Measurements from ENCODE around the gene ECI1. TPM values are rescaled to one million over a fixed set of nuclear protein-coding genes. Genes with fewer than 3 reads are reported as not detected.

Gene ECI1, protein sequence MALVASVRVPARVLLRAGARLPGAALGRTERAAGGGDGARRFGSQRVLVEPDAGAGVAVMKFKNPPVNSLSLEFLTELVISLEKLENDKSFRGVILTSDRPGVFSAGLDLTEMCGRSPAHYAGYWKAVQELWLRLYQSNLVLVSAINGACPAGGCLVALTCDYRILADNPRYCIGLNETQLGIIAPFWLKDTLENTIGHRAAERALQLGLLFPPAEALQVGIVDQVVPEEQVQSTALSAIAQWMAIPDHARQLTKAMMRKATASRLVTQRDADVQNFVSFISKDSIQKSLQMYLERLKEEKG
- total RNA-seq, result 42.3 and 44.5 TPM in 2 replicates

DNA sequence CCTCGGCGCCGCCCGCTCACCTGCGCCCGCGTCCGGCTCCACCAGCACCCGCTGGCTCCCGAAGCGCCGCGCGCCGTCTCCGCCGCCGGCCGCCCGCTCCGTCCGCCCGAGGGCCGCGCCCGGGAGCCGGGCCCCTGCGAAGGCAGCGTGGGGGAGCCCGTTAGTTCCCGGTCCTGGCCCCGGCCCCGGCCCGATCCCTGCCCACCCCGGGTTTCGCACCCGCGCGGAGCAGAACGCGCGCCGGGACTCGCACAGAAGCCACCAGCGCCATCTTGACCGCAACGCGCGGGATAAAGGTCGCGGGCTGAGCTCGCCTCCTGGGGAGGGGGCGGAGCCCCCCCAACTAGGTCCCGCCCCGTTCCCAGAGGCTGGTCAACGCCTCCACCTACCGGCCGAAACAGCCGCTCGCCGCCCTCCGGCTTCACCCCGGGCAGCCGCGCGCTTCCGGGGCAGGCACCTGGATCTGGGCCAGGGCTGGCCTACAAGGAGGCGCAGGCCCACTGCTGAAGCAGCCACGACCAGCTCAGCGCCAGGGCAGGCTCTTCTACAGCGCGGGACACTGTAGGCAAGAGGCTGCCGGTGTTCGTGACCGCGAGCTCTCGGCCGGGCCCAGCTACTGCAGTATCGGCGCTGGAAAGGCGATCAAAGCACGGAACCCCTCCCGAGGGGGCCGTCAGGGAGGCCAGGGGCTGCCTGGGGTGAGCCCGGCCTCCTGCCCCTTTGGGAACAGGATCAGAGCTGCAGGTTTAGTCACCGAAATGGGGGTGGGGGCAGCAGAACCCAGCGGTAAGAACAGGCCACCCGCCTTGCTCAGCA, at the start of gene ECI1:
ECI1 (minus strand) TSS at position 292 of the 816 bp plus-strand sequence; CDS start at position 271, 21 bp downstream.
- peak; percentile 45 for TF ChIP-seq CTCF (IDR thresholded peaks at IDR 0.05; ENCODE audit: extremely low read depth, low read depth, low read length)
- Histone ChIP-seq H3K4me3 (ENCODE audit: insufficient read depth, low read length) (peak within 1 kb of the TSS; percentile 81), H2AFZ (ENCODE audit: low read length) (peak within 1 kb of the TSS; percentile 35)

GRCh38 chr16:2299915-2300192, 48.5 kb upstream of the ECI1 start:
- Histone ChIP-seq H3K4me2 (ENCODE audit: insufficient read depth, low read length) (no peak overlapping the region), H3K36me3 (ENCODE audit: insufficient read depth, low read length) (no peaks in the 10 kb centered on the region), H3K4me1 (ENCODE audit: insufficient read depth, low read length) (no peaks in the 10 kb centered on the region), H3K4me3 (ENCODE audit: insufficient read depth, low read length) (no peak overlapping the region), H3K27me3 (ENCODE audit: insufficient read depth, low read length) (no peaks in the 10 kb centered on the region), H3K9me3 (ENCODE audit: low read depth, low read length) (no peaks in the 10 kb centered on the region), H4K20me1 (ENCODE audit: insufficient read depth, low read length) (no peaks in the 10 kb centered on the region), H3K79me2 (ENCODE audit: insufficient read depth, low read length) (no peaks in the 10 kb centered on the region), H2AFZ (ENCODE audit: low read length) (no peak overlapping the region), H3K27ac (ENCODE audit: low read depth, low read length) (no peak overlapping the region)
- peak; percentile 25 for DNase-seq (ENCODE audit: insufficient read length, low spot score, missing footprints)
- no peak for TF ChIP-seq CTCF (IDR thresholded peaks at IDR 0.05; ENCODE audit: extremely low read depth, low read depth, low read length)

More for the DNA sequence above, at the start of gene ECI1:
- Histone ChIP-seq H3K9me3 (ENCODE audit: low read depth, low read length) (no peaks in the 10 kb centered on the region), H3K4me1 (ENCODE audit: insufficient read depth, low read length) (peaks cover 15% of the 10 kb centered on the region), H3K4me2 (ENCODE audit: insufficient read depth, low read length) (peak within 1 kb of the TSS; percentile 79), H3K27ac (ENCODE audit: low read depth, low read length) (peak within 1 kb of the TSS; percentile 57), H3K27me3 (ENCODE audit: insufficient read depth, low read length) (no peaks in the 10 kb centered on the region), H3K79me2 (ENCODE audit: insufficient read depth, low read length) (peaks cover 24% of the 10 kb centered on the region), H4K20me1 (ENCODE audit: insufficient read depth, low read length) (peaks cover 13% of the 10 kb centered on the region), H3K36me3 (ENCODE audit: insufficient read depth, low read length) (peaks cover 39% of the 10 kb centered on the region)
- peak; percentile 100 for DNase-seq (ENCODE audit: insufficient read length, low spot score, missing footprints)

- Histone ChIP-seq H3K4me3 (ENCODE audit: insufficient read depth, low read length) (no peak overlapping the region), H3K27me3 (ENCODE audit: insufficient read depth, low read length) (no peaks in the 10 kb centered on the region), H3K9me3 (ENCODE audit: low read depth, low read length) (no peaks in the 10 kb centered on the region), H3K79me2 (ENCODE audit: insufficient read depth, low read length) (no peaks in the 10 kb centered on the region), H2AFZ (ENCODE audit: low read length) (no peak overlapping the region), H3K27ac (ENCODE audit: low read depth, low read length) (no peak overlapping the region), H3K4me1 (ENCODE audit: insufficient read depth, low read length) (no peaks in the 10 kb centered on the region), H3K4me2 (ENCODE audit: insufficient read depth, low read length) (no peak overlapping the region), H3K36me3 (ENCODE audit: insufficient read depth, low read length) (no peaks in the 10 kb centered on the region), H4K20me1 (ENCODE audit: insufficient read depth, low read length) (no peaks in the 10 kb centered on the region)
- no peak for TF ChIP-seq CTCF (IDR thresholded peaks at IDR 0.05; ENCODE audit: extremely low read depth, low read depth, low read length)
- peak; percentile 64 for DNase-seq (ENCODE audit: insufficient read length, low spot score, missing footprints)
Measured at GRCh38 chr16:2299121-2299914, 47.9 kb upstream of the ECI1 start.
